Fibroblast of skin of scalp (primary cell): Measurements from ENCODE around the gene ELP6.
"Not testable (repeated sequence)": the region's sequence is repeated elsewhere in the genome, so short reads cannot be mapped to it uniquely, and the experiment has no call there.

ENCODE experiments used
- DNase-seq: peaks from one replicate; pipeline ENCODE4 v3.0.0-alpha.2; 2013

Gene ELP6

GRCh38 chr3:47459534-47460085 is 53.9 kb downstream of the ELP6 start:
- DNase-seq = not testable (repeated sequence)

GRCh38 chr3:47456984-47457383 is 56.5 kb downstream of the ELP6 start:
- DNase-seq = no peak

GRCh38 chr3:47455806-47456452 is 57.6 kb downstream of the ELP6 start:
- DNase-seq = no peak

- DNase-seq = no peak
Measured at GRCh38 chr3:47452453-47453215, 60.9 kb downstream of the ELP6 start.
